Lower lobe of right lung (tissue), 2 donors: ENCODE results near the gene TAOK1. TPM values are rescaled to one million over a fixed set of nuclear protein-coding genes. Genes with fewer than 3 reads are reported as not detected.
A peak's percentile ranks its signal among the peaks of the same experiment; 100 is the strongest.

Experiments
- ATAC-seq, 2 donors: fragments of 200-7000 bp; cut with Tn5 transposase; one replicate each; pipeline ENCODE4 v1.9.1; 2020 to 2022; ENCODE audit warnings: mild to moderate bottlenecking in 2 of 2, moderate library complexity in 2 of 2
- DNase-seq: peaks from one replicate; pipeline ENCODE4 v3.0.0-alpha.2; 2020
- H3K27ac ChIP-seq: fragments of 200-600 bp; one replicate; pipeline ENCODE4 v1.8.0; 2022
- H3K27me3 ChIP-seq: fragments of 200-600 bp; one replicate; pipeline ENCODE4 v1.8.0; 2022; ENCODE audit warnings: low read depth
- H3K36me3 ChIP-seq: fragments of 200-600 bp; one replicate; pipeline ENCODE4 v1.8.0; 2022; ENCODE audit warnings: mild to moderate bottlenecking
- H3K4me1 ChIP-seq: fragments of 200-600 bp; one replicate; pipeline ENCODE4 v1.8.0; 2022
- H3K4me3 ChIP-seq: fragments of 200-600 bp; one replicate; pipeline ENCODE4 v1.8.0; 2022; ENCODE audit warnings: mild to moderate bottlenecking
- H3K9me3 ChIP-seq: fragments of 200-600 bp; one replicate; pipeline ENCODE4 v1.8.0; 2022
- intact Hi-C: fragments of 100-400 bp; cut with DNase I; formaldehyde crosslinking; loops from one replicate; pipeline ENCODE4 v1.11.0; 2022
- total RNA-seq: library from RNA; stranded (reverse); fragmentation: NEBNext Ultra II Directional; extraction: Animal tissue kit (Norgen Biotek cat#: 25700); gene quantifications from one replicate; pipeline ENCODE4 v1.2.1, GENCODE V29; 2021
- TF ChIP-seq, protein P1 (sequence below): fragments of 200-600 bp; IDR thresholded peaks from one replicate; pipeline ENCODE4 v1.8.0; 2022; ENCODE audit warnings: antibody characterized with exemption, mild to moderate bottlenecking
- donor health status: DM: no; HTN: yes; CAD: no; lungs with severe emphysema.

The TAOK1 gene
- total RNA-seq, 1 donor from 2014 or later: 70.6 TPM

DNA sequence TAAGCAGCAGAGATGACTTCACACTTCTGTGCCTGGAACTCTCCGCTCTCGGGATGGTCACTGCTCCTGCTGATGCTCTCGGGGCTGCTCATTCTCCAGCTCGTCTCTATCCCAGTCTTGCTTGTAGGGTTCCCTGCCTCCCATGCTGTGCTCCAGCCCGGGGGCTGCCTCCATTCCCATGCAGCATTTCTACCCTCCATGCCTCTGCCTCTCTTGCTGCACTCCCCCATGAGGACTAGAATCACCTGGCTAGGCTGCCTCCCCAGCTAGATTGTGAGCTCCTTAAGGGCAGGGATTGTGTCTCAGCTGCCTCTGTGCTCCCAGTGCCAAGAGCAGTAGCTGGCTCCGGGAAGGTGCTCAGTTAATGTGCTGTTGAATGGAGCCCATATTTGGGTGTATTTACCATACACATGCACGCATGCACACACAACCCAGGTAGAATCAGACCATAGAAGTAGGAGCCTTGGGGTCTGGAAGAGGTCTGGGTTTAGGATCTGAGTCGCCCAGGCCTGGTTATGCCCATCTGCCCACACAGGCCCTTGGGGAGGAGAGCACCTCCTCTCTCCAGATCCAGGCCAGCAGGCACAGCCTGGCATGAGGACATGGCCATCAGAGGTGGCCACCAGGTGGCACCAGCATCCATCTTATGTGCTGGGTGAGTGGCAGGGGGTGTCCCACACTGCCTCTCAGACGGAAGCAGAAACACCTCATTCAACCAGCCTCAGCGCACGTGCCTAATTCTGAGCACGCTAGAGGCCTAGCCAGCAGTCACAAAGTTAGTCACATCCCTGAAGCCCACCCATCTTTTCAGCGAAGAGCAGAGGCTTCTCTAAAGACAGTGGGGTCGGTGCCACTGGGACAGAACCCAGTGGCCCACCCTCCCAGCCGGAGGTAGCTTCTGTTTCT, 190.0 kb downstream of the TAOK1 start:
- H3K36me3 ChIP-seq: peaks cover 74% of the 10 kb centered on the region
- H3K27ac ChIP-seq: no peak overlapping the region
- intact Hi-C loops: no loop called here

DNA sequence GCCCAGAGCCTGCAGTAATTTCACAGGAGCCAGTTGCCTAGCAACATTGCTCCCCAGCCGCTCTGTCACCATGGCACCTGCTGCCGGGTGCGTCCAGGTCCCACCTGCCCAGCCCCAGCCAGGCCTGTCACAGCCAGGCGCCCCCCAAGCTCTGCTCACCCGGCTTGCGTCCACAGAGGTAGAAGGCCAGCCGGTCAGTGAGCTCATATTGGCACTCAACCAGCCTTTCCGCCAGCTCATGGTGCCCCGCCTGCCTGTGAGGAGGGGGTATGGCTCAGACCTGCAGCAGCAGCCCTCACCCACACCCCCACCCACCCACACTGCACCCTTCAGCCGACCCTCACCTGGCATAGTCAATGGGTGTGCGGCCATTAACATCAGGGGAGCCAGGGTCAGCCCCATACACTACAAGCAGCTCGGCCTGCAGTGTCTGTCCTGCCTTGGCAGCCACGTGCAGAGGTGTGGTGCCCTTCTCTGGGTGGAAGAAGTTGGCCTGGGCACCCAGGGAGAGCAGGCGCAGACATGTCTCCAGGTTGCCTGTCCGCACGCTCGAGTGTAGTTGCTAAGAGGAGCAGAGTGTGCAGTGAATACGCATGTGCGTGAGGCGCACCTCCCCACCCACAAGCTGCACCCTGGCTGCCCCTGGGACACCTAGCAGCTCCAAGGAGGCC, 191.6 kb downstream of the TAOK1 start:
- ATAC-seq: no peak
- H3K36me3 ChIP-seq: peaks cover 58% of the 10 kb centered on the region

More for the DNA sequence above, 190.0 kb downstream of the TAOK1 start:
- H3K27me3 ChIP-seq: no peaks in the 10 kb centered on the region
- peaks cover 25% of the 10 kb centered on the region for H3K4me1 ChIP-seq
- H3K4me3 ChIP-seq: no peak overlapping the region
- DNase-seq: peak; percentile 90
- no peaks in the 10 kb centered on the region for H3K9me3 ChIP-seq
- TF ChIP-seq, protein P1, sequence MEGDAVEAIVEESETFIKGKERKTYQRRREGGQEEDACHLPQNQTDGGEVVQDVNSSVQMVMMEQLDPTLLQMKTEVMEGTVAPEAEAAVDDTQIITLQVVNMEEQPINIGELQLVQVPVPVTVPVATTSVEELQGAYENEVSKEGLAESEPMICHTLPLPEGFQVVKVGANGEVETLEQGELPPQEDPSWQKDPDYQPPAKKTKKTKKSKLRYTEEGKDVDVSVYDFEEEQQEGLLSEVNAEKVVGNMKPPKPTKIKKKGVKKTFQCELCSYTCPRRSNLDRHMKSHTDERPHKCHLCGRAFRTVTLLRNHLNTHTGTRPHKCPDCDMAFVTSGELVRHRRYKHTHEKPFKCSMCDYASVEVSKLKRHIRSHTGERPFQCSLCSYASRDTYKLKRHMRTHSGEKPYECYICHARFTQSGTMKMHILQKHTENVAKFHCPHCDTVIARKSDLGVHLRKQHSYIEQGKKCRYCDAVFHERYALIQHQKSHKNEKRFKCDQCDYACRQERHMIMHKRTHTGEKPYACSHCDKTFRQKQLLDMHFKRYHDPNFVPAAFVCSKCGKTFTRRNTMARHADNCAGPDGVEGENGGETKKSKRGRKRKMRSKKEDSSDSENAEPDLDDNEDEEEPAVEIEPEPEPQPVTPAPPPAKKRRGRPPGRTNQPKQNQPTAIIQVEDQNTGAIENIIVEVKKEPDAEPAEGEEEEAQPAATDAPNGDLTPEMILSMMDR: peak; percentile 96
- peak; percentile 89 to 91 for ATAC-seq

DNA sequence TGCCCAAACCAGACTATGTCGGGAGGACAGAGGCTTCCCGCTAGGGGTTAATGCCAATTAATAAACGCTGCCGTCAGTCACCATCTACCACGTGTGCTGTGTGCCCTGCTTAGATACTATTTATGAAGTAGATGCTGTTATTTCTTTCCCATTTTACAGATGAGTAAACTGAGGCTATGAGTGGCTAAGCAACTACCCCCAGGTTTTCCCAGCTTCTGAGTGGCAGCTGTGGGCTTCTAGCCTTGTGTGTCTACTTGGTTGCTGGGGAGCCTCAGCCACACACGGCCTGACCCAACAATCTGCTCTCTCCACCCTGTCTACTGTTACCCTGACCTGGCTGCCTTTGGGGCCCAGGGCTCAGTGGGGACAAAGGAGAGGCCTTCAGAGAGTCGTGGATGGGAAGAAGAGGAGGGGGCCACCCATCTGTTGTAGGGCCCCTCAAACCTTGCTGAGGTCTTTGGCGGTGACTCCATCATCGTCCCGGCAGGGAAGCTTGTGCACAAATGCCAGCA, 192.1 kb downstream of the TAOK1 start:
- no peak overlapping the region for H3K4me3 ChIP-seq
- no peak overlapping the region for H3K27ac ChIP-seq
- DNase-seq: no peak
- peaks cover 52% of the 10 kb centered on the region for H3K36me3 ChIP-seq
- H3K27me3 ChIP-seq: no peaks in the 10 kb centered on the region
- H3K9me3 ChIP-seq: no peaks in the 10 kb centered on the region
- intact Hi-C loops: no loop called here
- peaks cover 46% of the 10 kb centered on the region for H3K4me1 ChIP-seq
- no peak for ATAC-seq
- TF ChIP-seq, protein P1: no peak

More for the DNA sequence above, 191.6 kb downstream of the TAOK1 start:
- Histone ChIP-seq H3K27me3 (no peaks in the 10 kb centered on the region), H3K9me3 (no peaks in the 10 kb centered on the region), H3K4me3 (no peak overlapping the region), H3K4me1 (peaks cover 41% of the 10 kb centered on the region), H3K27ac (no peak overlapping the region)
- peak; percentile 47 for DNase-seq
- TF ChIP-seq, protein P1: no peak
- intact Hi-C loops: no loop called here

DNA sequence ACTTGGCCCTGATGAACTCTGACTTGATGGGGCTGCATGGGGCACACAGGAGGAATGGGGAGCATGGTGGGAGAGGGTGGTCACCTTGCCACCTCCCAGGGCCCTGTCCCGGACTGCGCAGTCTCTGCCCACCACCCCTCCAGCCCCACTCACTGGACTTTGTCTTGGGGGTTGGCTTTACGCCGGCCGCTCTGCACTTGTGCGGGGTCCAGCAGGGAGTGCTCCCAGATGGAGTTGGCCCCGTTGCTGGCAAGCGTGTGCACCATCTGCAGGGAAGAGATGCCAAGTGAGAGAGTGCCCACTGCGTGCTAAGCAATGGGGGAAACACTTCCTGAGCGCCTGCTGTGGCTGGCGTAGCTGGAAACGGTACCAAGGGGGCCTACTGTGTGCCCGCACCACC, 192.6 kb downstream of the TAOK1 start:
- ATAC-seq (no peak), DNase-seq (no peak)
- H3K9me3 ChIP-seq: no peaks in the 10 kb centered on the region
- H3K4me1 ChIP-seq: peaks cover 51% of the 10 kb centered on the region
- no peaks in the 10 kb centered on the region for H3K27me3 ChIP-seq
- H3K36me3 ChIP-seq: peaks cover 47% of the 10 kb centered on the region
- H3K4me3 ChIP-seq: no peak overlapping the region
- TF ChIP-seq, protein P1: no peak
- H3K27ac ChIP-seq: no peak overlapping the region
- intact Hi-C loops: no loop called here

DNA sequence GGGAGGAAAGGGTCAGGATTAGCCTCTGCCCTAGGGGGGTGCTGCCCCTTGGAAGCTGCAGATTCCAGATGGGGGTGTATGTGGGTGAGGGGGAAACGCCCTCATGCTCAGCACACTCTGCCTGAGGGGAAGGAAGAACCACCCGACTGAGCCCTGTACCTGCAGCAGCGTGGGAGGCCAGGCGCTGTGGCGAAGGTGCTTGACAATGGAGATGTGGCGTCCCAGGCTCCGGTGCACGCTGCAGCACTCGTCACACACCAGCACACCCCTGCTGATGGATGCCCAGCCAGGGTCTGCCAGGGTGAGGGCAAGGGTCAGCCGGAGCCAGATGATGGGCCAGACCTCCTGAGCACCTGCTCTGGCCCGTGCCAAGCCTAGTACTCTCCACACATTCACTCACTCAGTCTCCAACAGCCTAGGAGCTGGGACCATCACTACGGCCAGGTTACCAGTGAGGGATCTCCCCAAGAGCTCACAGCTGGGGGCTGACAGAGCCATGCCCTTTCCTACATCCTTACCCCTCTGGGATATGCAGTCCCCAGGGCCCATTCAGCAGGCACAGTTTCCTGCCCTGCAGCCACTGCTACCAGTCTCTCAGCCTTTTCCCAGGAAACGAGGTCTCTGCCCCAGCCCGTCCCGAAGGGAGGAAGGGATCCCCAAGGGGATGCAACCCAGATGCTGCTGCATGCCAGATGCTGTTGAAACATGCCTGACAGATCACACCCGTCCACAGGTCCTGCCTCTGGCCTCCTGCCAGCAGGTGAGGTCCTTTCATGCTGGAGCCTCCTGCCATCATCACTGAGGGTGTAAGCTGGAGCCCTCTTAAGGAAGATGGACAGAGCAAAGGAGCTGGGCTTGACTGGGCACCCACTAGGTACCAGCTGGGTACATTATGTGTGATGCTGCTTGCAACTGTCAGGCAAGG, 193.4 kb downstream of the TAOK1 start:
- H3K36me3 ChIP-seq: peaks cover 39% of the 10 kb centered on the region
- peak overlapping the region; percentile 17 for H3K4me3 ChIP-seq
- H3K9me3 ChIP-seq: no peaks in the 10 kb centered on the region
- TF ChIP-seq, protein P1: no peak
- intact Hi-C loops: no loop called here
- H3K27me3 ChIP-seq: no peaks in the 10 kb centered on the region
- peaks cover 59% of the 10 kb centered on the region for H3K4me1 ChIP-seq
- no peak for ATAC-seq
- peak overlapping the region; percentile 87 for H3K27ac ChIP-seq
- peak; percentile 46 for DNase-seq
